Osteocyte (in vitro differentiated cells): Measurements from ENCODE around the gene NTN5. TPM values are rescaled to one million over a fixed set of nuclear protein-coding genes. Genes with fewer than 3 reads are reported as not detected.
"Not testable (repeated sequence)": the region's sequence is repeated elsewhere in the genome, so short reads cannot be mapped to it uniquely, and the experiment has no call there.

Source experiments
- DNase-seq: peaks from one replicate; pipeline ENCODE4 v3.0.0; 2021; ENCODE audit warnings: mixed read lengths; ENCODE audit not compliant: unreplicated experiment; ENCODE audit errors: extremely low spot score
- H3K27ac Mint-ChIP-seq: one replicate; pipeline ENCODE4 v1.8.0; 2021; ENCODE audit warnings: mild to moderate bottlenecking, mixed read lengths; ENCODE audit not compliant: unreplicated experiment
- H3K27me3 Mint-ChIP-seq: one replicate; pipeline ENCODE4 v1.8.0; 2021; ENCODE audit warnings: mixed read lengths; ENCODE audit not compliant: unreplicated experiment
- H3K36me3 Mint-ChIP-seq: one replicate; pipeline ENCODE4 v1.8.0; 2021; ENCODE audit warnings: mixed read lengths; ENCODE audit not compliant: unreplicated experiment
- H3K4me1 Mint-ChIP-seq: one replicate; pipeline ENCODE4 v1.8.0; 2021; ENCODE audit warnings: mixed read lengths; ENCODE audit not compliant: unreplicated experiment
- H3K4me3 Mint-ChIP-seq: one replicate; pipeline ENCODE4 v1.8.0; 2021; ENCODE audit warnings: mild to moderate bottlenecking, moderate library complexity, mixed read lengths; ENCODE audit not compliant: unreplicated experiment
- H3K9me3 Mint-ChIP-seq: one replicate; pipeline ENCODE4 v1.8.0; 2021; ENCODE audit warnings: mixed read lengths; ENCODE audit not compliant: unreplicated experiment
- total RNA-seq: library from RNA; stranded (reverse); gene quantifications from 2 replicates; pipeline ENCODE4 v1.2.1, GENCODE V29; 2021
- TF ChIP-seq, protein P1 (sequence below): fragments of 200-600 bp; sonication (generic); IDR thresholded peaks from 2 replicates; pipeline ENCODE4 v1.5.0; 2021; ENCODE audit warnings: antibody characterized with exemption, mild to moderate bottlenecking, moderate library complexity

NTN5 gene
- total RNA-seq, 1 donor from 2014 or later = 1.7 TPM

DNA sequence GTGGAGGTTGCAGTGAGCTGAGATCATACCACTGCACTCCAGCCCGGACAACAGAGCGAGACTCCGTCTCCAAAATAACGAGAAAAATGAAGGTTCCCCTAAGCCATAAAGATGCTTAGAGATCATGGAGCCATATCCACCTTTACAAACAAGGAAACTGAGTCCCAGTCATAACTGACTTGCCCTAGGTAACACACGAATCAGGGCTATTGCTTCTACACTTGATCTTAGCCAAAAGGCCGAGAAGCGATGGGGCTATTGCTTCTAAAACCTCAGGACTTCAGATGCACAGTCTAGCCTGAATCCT, 38.8 kb downstream of the NTN5 start:
- peaks cover 4% of the 10 kb centered on the region for H3K36me3 Mint-ChIP-seq
- peak overlapping the region; percentile 93 for H3K27ac Mint-ChIP-seq
- H3K4me1 Mint-ChIP-seq = peaks cover 76% of the 10 kb centered on the region

DNA sequence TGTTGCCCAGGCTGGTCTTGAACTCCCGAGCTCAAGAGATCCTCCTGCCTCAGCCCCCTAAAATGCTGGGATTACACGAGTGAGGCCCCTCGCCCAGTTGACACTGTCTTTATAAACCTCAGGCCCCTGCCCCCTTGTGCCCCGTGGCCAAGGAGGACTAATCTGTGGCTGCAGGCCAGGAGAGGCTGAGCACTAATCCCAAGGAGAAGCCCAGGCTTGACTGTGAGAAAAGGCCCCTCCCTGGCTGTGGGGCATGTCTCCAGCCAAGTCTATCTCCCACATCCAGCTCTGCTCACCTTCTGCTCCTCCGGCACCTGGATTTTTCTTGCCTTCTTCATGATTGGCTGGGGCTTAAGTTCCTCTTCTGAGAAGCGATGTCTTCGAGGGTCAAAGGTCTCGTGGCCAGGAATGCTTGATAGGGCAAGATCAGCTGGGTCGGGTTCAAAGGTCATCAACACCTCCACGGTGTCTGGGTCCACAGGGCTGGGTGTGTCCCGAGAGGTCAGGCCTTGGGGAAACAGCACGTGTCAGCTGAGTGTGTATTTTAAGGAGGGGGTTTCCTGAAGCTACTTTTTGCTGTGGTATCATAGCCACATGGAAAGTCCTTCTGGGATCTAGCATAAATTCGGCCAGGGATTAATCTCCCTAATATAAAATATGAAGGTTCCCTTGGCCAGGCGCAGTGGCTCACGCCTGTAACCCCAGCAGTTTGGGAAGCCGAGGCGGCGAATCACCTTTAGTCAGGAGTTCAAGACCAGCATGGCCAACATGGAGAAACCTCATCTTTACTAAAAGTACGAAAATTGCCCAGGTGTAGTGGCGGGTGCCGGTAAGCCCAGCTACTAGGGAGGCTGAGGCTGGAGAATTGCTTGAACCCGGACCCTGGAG, 39.4 kb downstream of the NTN5 start:
- DNase-seq = no peak
- H3K4me3 Mint-ChIP-seq = peak overlapping the region; percentile 76
- peak overlapping the region; percentile 93 for H3K27ac Mint-ChIP-seq
- TF ChIP-seq, protein P1, sequence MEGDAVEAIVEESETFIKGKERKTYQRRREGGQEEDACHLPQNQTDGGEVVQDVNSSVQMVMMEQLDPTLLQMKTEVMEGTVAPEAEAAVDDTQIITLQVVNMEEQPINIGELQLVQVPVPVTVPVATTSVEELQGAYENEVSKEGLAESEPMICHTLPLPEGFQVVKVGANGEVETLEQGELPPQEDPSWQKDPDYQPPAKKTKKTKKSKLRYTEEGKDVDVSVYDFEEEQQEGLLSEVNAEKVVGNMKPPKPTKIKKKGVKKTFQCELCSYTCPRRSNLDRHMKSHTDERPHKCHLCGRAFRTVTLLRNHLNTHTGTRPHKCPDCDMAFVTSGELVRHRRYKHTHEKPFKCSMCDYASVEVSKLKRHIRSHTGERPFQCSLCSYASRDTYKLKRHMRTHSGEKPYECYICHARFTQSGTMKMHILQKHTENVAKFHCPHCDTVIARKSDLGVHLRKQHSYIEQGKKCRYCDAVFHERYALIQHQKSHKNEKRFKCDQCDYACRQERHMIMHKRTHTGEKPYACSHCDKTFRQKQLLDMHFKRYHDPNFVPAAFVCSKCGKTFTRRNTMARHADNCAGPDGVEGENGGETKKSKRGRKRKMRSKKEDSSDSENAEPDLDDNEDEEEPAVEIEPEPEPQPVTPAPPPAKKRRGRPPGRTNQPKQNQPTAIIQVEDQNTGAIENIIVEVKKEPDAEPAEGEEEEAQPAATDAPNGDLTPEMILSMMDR = no peak
- H3K36me3 Mint-ChIP-seq = peaks cover 7% of the 10 kb centered on the region
- H3K9me3 Mint-ChIP-seq = no peaks in the 10 kb centered on the region
- H3K4me1 Mint-ChIP-seq = peaks cover 75% of the 10 kb centered on the region
- H3K27me3 Mint-ChIP-seq = no peaks in the 10 kb centered on the region

More for the DNA sequence above, 38.8 kb downstream of the NTN5 start:
- Mint-ChIP-seq H3K27me3 (no peaks in the 10 kb centered on the region), H3K9me3 (no peaks in the 10 kb centered on the region), H3K4me3 (peak overlapping the region; percentile 76)
- DNase-seq = no peak
- TF ChIP-seq, protein P1 = no peak

DNA sequence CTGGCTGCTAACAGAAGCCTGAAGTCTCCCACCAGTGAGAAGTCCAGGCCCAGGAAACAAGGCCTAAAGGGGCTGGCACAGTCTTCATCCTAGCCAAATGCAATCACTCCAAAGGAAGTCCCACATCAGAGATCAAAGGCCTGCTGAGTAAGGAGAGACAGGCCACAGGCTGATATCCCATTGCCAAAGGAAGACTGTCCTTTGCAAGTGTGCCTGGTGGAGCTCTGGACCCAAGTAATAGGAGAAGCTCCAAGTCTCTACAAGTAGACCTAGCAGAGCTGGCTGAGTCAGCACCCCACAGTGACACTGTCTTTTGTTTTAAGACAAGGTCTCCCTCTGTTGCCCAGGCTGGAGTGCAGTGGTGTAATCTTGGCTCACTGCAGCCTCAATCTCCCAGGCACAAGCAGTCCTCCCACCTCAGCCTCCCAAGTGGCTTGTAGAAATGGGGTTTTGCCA, 40.1 kb downstream of the NTN5 start:
- DNase-seq = no peak
- Mint-ChIP-seq H3K36me3 (peaks cover 7% of the 10 kb centered on the region), H3K9me3 (no peaks in the 10 kb centered on the region), H3K4me3 (no peak overlapping the region), H3K27me3 (no peaks in the 10 kb centered on the region), H3K27ac (peak overlapping the region; percentile 93), H3K4me1 (peaks cover 71% of the 10 kb centered on the region)
- TF ChIP-seq, protein P1 = no peak

DNA sequence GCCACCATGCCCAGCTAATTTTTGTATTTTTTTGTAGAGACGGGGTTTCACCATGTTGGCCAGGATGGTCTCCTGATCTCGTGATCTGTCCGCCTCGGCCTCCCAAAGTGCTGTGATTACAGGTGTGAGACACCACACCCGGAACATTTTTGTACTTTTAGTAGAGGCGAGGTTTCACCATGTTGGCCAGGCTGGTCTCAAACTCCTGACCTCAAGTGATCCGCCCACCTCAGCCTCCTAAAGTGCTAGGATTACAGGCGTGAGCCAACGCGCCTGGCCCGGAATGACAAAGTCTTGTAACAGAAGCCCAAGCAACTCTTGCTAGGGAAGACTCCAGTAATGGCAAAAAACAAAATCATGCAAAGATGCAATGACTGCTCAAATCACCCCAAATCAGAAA, 40.5 kb downstream of the NTN5 start:
- not testable (repeated sequence) for H3K4me3 Mint-ChIP-seq, H3K36me3 Mint-ChIP-seq
- H3K27ac Mint-ChIP-seq = peak overlapping the region; percentile 93

DNA sequence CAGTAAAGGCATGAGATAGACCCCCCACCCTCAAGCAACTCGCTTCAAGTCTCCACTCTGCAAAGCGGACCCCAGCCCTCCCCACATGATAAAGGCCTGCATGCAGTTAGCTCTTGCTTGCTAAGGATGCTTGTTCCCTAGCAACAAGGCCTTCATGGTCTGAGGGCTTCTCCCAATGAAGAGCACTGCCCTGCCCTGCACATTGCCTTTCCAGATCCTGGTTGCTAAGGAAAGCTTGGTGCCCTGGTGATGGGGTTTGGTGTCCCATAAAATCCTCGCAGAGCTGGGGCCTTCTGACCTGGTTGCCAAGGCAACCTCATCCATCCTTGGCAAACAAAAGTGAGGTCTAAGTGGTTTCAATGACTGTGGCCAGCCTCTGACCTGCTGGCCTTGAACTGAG, 41.6 kb downstream of the NTN5 start:
- Mint-ChIP-seq H3K36me3 (peaks cover 7% of the 10 kb centered on the region), H3K27ac (peak overlapping the region; percentile 92), H3K9me3 (no peaks in the 10 kb centered on the region), H3K27me3 (no peaks in the 10 kb centered on the region), H3K4me3 (peak overlapping the region; percentile 60), H3K4me1 (peaks cover 63% of the 10 kb centered on the region)
- no peak for DNase-seq
- TF ChIP-seq, protein P1 = no peak

More for the DNA sequence above, 40.5 kb downstream of the NTN5 start:
- not testable (repeated sequence) for H3K9me3 Mint-ChIP-seq, DNase-seq, H3K27me3 Mint-ChIP-seq
- H3K4me1 Mint-ChIP-seq = peaks cover 68% of the 10 kb centered on the region
